Skeletal muscle satellite cell (primary cell): ENCODE results near the gene NAT16.

Source experiments
- H3K27me3 ChIP-seq: 2 replicates; pipeline ENCODE4 v1.7.0; 2013; ENCODE audit warnings: low read length; ENCODE audit not compliant: control insufficient read depth, insufficient read depth
- H3K36me3 ChIP-seq: 2 replicates; pipeline ENCODE4 v1.7.0; 2013; ENCODE audit warnings: mild to moderate bottlenecking, control low read depth, low read length; ENCODE audit not compliant: insufficient read depth
- H3K4me1 ChIP-seq: 2 replicates; pipeline ENCODE4 v1.7.0; 2013; ENCODE audit warnings: low read length; ENCODE audit not compliant: control insufficient read depth, insufficient read depth
- H3K4me2 ChIP-seq: 2 replicates; pipeline ENCODE4 v1.7.0; 2013; ENCODE audit warnings: mild to moderate bottlenecking, low read length
- H3K4me3 ChIP-seq: 2 replicates; pipeline ENCODE4 v1.7.0; 2013; ENCODE audit warnings: low read length
- H3K9ac ChIP-seq: 2 replicates; pipeline ENCODE4 v1.7.0; 2013; ENCODE audit warnings: mild to moderate bottlenecking, low read depth, low read length, moderate library complexity
- H3K9me3 ChIP-seq: replicated peaks from 2 replicates; pipeline ENCODE4 v1.7.0; 2013; ENCODE audit warnings: mild to moderate bottlenecking, control low read depth, low read length

NAT16 gene

GRCh38 chr7:101168412-101169049 is 11.6 kb downstream of the NAT16 start:
- Histone ChIP-seq H3K4me1 (peaks cover 79% of the 10 kb centered on the region), H3K4me2 (no peak overlapping the region), H3K9ac (no peak overlapping the region), H3K27me3 (peaks cover 74% of the 10 kb centered on the region), H3K9me3 (no peaks in the 10 kb centered on the region), H3K36me3 (no peaks in the 10 kb centered on the region), H3K4me3 (no peak overlapping the region)

- peaks cover 68% of the 10 kb centered on the region for H3K27me3 ChIP-seq
- no peaks in the 10 kb centered on the region for H3K9me3 ChIP-seq
- H3K36me3 ChIP-seq: no peaks in the 10 kb centered on the region
- H3K4me3 ChIP-seq: no peak overlapping the region
- no peak overlapping the region for H3K9ac ChIP-seq
- peaks cover 77% of the 10 kb centered on the region for H3K4me1 ChIP-seq
- no peak overlapping the region for H3K4me2 ChIP-seq
These were observed 12.3 kb downstream of the NAT16 start for GRCh38 chr7:101167645-101168411.

- Histone ChIP-seq H3K4me2 (no peak overlapping the region), H3K4me1 (peaks cover 77% of the 10 kb centered on the region), H3K36me3 (no peaks in the 10 kb centered on the region), H3K9me3 (no peaks in the 10 kb centered on the region), H3K4me3 (no peak overlapping the region), H3K27me3 (peaks cover 60% of the 10 kb centered on the region), H3K9ac (no peak overlapping the region)
These were observed 13.0 kb downstream of the NAT16 start for GRCh38 chr7:101166909-101167644.

- no peak overlapping the region for H3K4me3 ChIP-seq
- H3K4me1 ChIP-seq: peaks cover 74% of the 10 kb centered on the region
- H3K36me3 ChIP-seq: peaks cover 4% of the 10 kb centered on the region
- H3K9ac ChIP-seq: no peak overlapping the region
- H3K9me3 ChIP-seq: no peaks in the 10 kb centered on the region
- peaks cover 55% of the 10 kb centered on the region for H3K27me3 ChIP-seq
- no peak overlapping the region for H3K4me2 ChIP-seq
These were observed 13.5 kb downstream of the NAT16 start for GRCh38 chr7:101166648-101166908.

GRCh38 chr7:101165958-101166647 is 14.0 kb downstream of the NAT16 start:
- Histone ChIP-seq H3K27me3 (peaks cover 51% of the 10 kb centered on the region), H3K4me1 (peaks cover 70% of the 10 kb centered on the region), H3K9me3 (no peaks in the 10 kb centered on the region), H3K9ac (no peak overlapping the region), H3K36me3 (peaks cover 8% of the 10 kb centered on the region), H3K4me3 (peak overlapping the region; percentile 60), H3K4me2 (peak overlapping the region; percentile 75)

- peaks cover 68% of the 10 kb centered on the region for H3K4me1 ChIP-seq
- H3K27me3 ChIP-seq: peaks cover 43% of the 10 kb centered on the region
- H3K4me3 ChIP-seq: peak within 1 kb of the TSS; percentile 60
- H3K9me3 ChIP-seq: no peaks in the 10 kb centered on the region
- H3K4me2 ChIP-seq: peak within 1 kb of the TSS; percentile 89
- peaks cover 11% of the 10 kb centered on the region for H3K36me3 ChIP-seq
- H3K9ac ChIP-seq: no peak within 1 kb of the TSS
These were observed 14.8 kb downstream of the NAT16 start, which contains the start of gene VGF for GRCh38 chr7:101165075-101165957. VGF (minus strand) TSS chr7:101165569; CDS start chr7:101164843, 726 bp downstream.

- H3K27me3 ChIP-seq: peaks cover 37% of the 10 kb centered on the region
- H3K4me2 ChIP-seq: peak overlapping the region; percentile 89
- no peaks in the 10 kb centered on the region for H3K9me3 ChIP-seq
- peaks cover 69% of the 10 kb centered on the region for H3K4me1 ChIP-seq
- H3K36me3 ChIP-seq: peaks cover 18% of the 10 kb centered on the region
- H3K4me3 ChIP-seq: peak overlapping the region; percentile 59
- no peak overlapping the region for H3K9ac ChIP-seq
These were observed 15.8 kb downstream of the NAT16 start for GRCh38 chr7:101164071-101164840.

- Histone ChIP-seq H3K9ac (no peak overlapping the region), H3K36me3 (peaks cover 26% of the 10 kb centered on the region), H3K4me2 (peak overlapping the region; percentile 89), H3K27me3 (peaks cover 35% of the 10 kb centered on the region), H3K9me3 (no peaks in the 10 kb centered on the region), H3K4me3 (peak overlapping the region; percentile 59), H3K4me1 (peaks cover 65% of the 10 kb centered on the region)
These were observed 16.6 kb downstream of the NAT16 start for GRCh38 chr7:101163279-101164070.

- Histone ChIP-seq H3K9me3 (no peaks in the 10 kb centered on the region), H3K4me2 (peak overlapping the region; percentile 75), H3K4me3 (peak overlapping the region; percentile 56), H3K36me3 (peaks cover 34% of the 10 kb centered on the region), H3K4me1 (peaks cover 60% of the 10 kb centered on the region), H3K9ac (no peak overlapping the region), H3K27me3 (peaks cover 29% of the 10 kb centered on the region)
These were observed 17.4 kb downstream of the NAT16 start for GRCh38 chr7:101162551-101163278.
